Uterus (tissue), 4 donors: ENCODE data around the gene IGFBP6. TPM values are rescaled to one million over a fixed set of nuclear protein-coding genes. Genes with fewer than 3 reads are reported as not detected.
"Not testable (repeated sequence)": the region's sequence is repeated elsewhere in the genome, so short reads cannot be mapped to it uniquely, and the experiment has no call there.

Experiments
- DNase-seq, 2 donors: peaks; one replicate each; pipeline ENCODE4 v3.0.0-alpha.2; 2019 to 2020
- H3K27ac ChIP-seq, 2 donors: fragments of 200-600 bp; sonication (generic); 1 replicate in 1 of 2; 2 replicates in 1 of 2; pipeline ENCODE4 v1.5.1; 2016 to 2018
- H3K27me3 ChIP-seq, 2 donors: fragments of 200-600 bp; sonication (generic); one replicate each; pipeline ENCODE4 v1.5.1; 2018 to 2019; ENCODE audit warnings: control low read depth in 1 of 2
- H3K36me3 ChIP-seq, 2 donors: fragments of 200-600 bp; sonication (generic); one replicate each; pipeline ENCODE4 v1.5.1; 2019; ENCODE audit warnings: control low read depth in 1 of 2
- H3K4me1 ChIP-seq, 2 donors: fragments of 200-600 bp; sonication (generic); one replicate each; pipeline ENCODE4 v1.5.1; 2018 to 2019; ENCODE audit warnings: control low read depth in 1 of 2
- H3K4me3 ChIP-seq, 2 donors: fragments of 200-600 bp; sonication (generic); 1 replicate in 1 of 2; 2 replicates in 1 of 2; pipeline ENCODE4 v1.5.1; 2018 to 2019; ENCODE audit warnings: mild to moderate bottlenecking in 1 of 2
- H3K9me3 ChIP-seq, 2 donors: fragments of 200-600 bp; sonication (generic); one replicate each; pipeline ENCODE4 v1.5.1; 2019; ENCODE audit warnings: control low read depth in 1 of 2
- POLR2A ChIP-seq, 2 donors: fragments of 450-650 bp; IDR thresholded peaks; one replicate each; pipeline ENCODE4 v1.6.1; 2016; ENCODE audit warnings: antibody characterized with exemption in 2 of 2, mild to moderate bottlenecking in 1 of 2, moderate library complexity in 1 of 2
- intact Hi-C: fragments of 100-400 bp; cut with DNase I; formaldehyde crosslinking; loops from one replicate; pipeline ENCODE4 v1.15.1; 2023; ENCODE audit warnings: low total_unique reads
- total RNA-seq, 4 donors: library from RNA; depleted of rRNA in 3 of 4; stranded (reverse); fragments of >200 nt in 3 of 4; gene quantifications; one replicate each; pipeline versions ENCODE4 v1.1.0 to v1.2.4, GENCODE V29; 2014 to 2023
- TF ChIP-seq, protein P1 (sequence below), 4 experiments: fragments of 200-600 bp in 2 of 4; fragments of 450-650 bp in 2 of 4; sonication (generic) in 2 of 4; IDR thresholded peaks; one replicate each; pipeline ENCODE4 v1.5.1; 2016 to 2019; ENCODE audit warnings: antibody characterized with exemption in 4 of 4, mild to moderate bottlenecking in 2 of 4, moderate library complexity in 1 of 4
- donor health status: DM: yes; HTN: yes; CAD: no.

IGFBP6 gene
- total RNA-seq, 4 donors from 2014 or later: 48.7 to 762 (median 252) TPM

DNA sequence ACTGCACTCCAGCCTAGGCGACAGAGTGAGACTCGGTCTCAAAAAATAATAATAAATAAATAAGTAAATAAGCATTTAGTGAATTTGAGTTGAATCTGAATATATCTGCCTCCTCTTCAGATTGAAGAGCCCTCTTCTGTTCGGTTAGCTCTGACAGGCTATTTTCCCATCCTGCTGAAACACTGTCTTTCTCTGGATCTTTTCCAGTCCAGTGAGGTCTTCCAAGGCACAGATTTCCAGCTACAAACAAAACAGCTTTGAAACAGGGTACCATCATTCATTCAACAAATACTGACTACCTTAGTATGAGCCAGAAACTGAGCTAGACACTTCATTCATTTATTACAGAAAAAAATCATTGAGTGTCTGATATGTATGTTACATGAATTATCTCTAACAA lies 11.1 kb upstream of the IGFBP6 start:
- H3K27ac ChIP-seq: no peak overlapping the region
- TF ChIP-seq, protein P1, sequence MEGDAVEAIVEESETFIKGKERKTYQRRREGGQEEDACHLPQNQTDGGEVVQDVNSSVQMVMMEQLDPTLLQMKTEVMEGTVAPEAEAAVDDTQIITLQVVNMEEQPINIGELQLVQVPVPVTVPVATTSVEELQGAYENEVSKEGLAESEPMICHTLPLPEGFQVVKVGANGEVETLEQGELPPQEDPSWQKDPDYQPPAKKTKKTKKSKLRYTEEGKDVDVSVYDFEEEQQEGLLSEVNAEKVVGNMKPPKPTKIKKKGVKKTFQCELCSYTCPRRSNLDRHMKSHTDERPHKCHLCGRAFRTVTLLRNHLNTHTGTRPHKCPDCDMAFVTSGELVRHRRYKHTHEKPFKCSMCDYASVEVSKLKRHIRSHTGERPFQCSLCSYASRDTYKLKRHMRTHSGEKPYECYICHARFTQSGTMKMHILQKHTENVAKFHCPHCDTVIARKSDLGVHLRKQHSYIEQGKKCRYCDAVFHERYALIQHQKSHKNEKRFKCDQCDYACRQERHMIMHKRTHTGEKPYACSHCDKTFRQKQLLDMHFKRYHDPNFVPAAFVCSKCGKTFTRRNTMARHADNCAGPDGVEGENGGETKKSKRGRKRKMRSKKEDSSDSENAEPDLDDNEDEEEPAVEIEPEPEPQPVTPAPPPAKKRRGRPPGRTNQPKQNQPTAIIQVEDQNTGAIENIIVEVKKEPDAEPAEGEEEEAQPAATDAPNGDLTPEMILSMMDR (IDR thresholded peaks at IDR 0.05): no peak
- no peak for TF ChIP-seq POLR2A (IDR thresholded peaks at IDR 0.05)
- no peak for DNase-seq
- intact Hi-C loops: no loop called here
- H3K4me3 ChIP-seq: no peak overlapping the region
- no peaks in the 10 kb centered on the region for H3K4me1 ChIP-seq
- H3K9me3 ChIP-seq: no peaks in the 10 kb centered on the region
- H3K36me3 ChIP-seq: no peaks in the 10 kb centered on the region
- H3K27me3 ChIP-seq: no peaks in the 10 kb centered on the region

DNA sequence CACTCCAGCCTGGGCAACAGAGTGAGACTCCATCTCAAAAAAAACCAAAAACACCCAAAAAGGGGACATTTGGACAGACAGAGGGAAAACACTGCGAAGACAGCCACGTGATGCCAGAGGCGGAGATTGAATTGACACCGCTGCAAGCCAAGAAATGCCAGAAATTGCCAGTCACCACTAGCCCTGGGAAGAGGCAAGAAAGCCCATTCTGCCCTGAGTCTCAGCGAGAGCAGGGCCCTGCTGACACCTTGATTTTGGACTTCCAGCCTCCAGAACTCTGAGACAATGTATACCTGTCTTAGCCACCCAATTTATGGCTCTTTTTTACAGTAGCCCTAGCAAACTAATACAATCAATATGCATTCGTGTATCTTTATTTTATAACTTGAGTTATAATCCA lies 7.4 kb upstream of the IGFBP6 start:
- Histone ChIP-seq H3K36me3 (no peaks in the 10 kb centered on the region), H3K9me3 (no peaks in the 10 kb centered on the region), H3K27me3 (no peaks in the 10 kb centered on the region), H3K4me1 (no peaks in the 10 kb centered on the region), H3K27ac (no peak overlapping the region), H3K4me3 (no peak overlapping the region)
- DNase-seq: no peak
- TF ChIP-seq POLR2A (IDR thresholded peaks at IDR 0.05): no peak
- intact Hi-C loops: no loop called here

DNA sequence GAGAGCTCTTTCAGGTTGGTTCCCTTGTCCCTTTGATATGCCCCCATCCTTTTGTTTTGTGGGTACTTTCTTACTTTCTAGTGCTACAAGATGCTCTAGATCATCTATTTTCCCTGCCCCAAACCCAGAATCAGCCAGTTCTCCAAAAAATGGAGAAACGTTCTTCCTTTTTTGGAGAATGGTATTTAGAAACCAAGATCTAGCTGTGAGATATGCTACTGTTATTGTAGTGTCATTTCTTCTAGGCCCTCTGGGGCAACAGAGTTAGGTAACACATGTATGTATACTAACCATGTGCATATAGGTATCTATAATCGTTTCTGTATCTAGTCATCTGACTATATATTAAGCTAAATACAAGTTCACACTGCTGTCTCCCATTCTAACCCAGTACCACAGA lies 6.9 kb upstream of the IGFBP6 start:
- Histone ChIP-seq H3K9me3 (no peaks in the 10 kb centered on the region), H3K27ac (no peak overlapping the region), H3K27me3 (no peaks in the 10 kb centered on the region), H3K4me1 (no peaks in the 10 kb centered on the region), H3K36me3 (no peaks in the 10 kb centered on the region), H3K4me3 (no peak overlapping the region)
- DNase-seq: no peak
- intact Hi-C loops: no loop called here
- no peak for TF ChIP-seq POLR2A (IDR thresholded peaks at IDR 0.05)
- TF ChIP-seq, protein P1 (IDR thresholded peaks at IDR 0.05): no peak

DNA sequence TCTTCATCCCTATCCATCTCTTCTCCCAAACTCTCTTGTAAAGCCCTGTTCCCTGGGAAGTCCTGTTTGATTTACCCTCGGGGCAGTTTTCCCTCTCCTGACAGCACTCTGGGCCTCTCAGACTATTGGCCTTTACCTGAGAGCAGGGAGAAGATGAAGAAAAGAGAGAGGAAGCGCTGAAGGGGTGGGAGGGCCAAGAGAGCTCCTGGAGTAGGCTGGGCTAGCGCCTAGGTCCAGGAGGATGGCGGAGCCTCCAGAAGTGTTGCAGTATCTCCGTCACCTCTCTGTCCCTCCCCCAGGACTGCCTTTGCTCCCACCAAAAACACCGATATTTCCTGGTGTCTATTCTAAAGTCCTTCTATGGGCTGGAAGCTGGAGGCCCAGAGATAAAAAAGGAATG lies 5.7 kb upstream of the IGFBP6 start:
- Histone ChIP-seq H3K36me3 (no peaks in the 10 kb centered on the region), H3K4me3 (no peak overlapping the region), H3K27me3 (no peaks in the 10 kb centered on the region), H3K4me1 (peaks cover 0 to 2% of the 10 kb centered on the region in 2 donors), H3K27ac (no peak overlapping the region), H3K9me3 (no peaks in the 10 kb centered on the region)
- no peak for TF ChIP-seq POLR2A (IDR thresholded peaks at IDR 0.05)
- TF ChIP-seq, protein P1 (IDR thresholded peaks at IDR 0.05): no peak
- no peak for DNase-seq
- intact Hi-C loops: no loop called here

DNA sequence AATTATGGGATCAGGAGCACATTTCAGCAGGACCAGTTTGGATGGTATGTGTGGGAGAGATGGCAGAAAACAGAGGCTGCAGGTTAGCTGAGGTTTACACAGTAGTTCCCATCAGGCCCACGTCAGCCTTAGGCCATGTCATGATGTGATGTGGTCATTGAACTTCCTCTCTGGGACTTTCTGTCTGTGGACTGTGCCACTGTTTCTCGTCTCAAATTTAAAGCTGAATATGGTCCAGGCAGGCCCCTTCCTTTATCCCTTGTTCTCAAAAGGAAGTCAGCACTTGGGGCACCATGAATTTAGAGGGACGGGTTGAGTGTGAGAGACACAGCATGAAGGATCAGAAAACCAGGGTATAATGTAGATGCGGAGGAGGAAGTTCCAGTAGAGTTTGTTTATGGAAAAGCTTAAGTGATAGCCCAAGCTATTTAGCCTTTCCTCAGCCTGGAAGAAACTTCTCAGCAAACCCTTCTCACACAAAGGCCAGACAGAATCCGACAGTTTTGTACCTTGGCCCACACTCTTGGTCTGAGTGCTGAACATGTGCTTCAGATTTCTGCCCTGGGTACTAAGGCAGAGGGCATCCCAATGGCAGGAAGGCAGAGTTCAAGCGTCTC lies 3.6 kb upstream of the IGFBP6 start:
- Histone ChIP-seq H3K27me3 (no peaks in the 10 kb centered on the region), H3K9me3 (no peaks in the 10 kb centered on the region), H3K4me3 (no peak overlapping the region), H3K27ac (no peak overlapping the region), H3K36me3 (no peaks in the 10 kb centered on the region), H3K4me1 (peaks cover 0 to 7% of the 10 kb centered on the region in 2 donors)
- no peak for DNase-seq
- intact Hi-C loops: no loop called here
- TF ChIP-seq, protein P1 (IDR thresholded peaks at IDR 0.05): no peak
- no peak for TF ChIP-seq POLR2A (IDR thresholded peaks at IDR 0.05)

DNA sequence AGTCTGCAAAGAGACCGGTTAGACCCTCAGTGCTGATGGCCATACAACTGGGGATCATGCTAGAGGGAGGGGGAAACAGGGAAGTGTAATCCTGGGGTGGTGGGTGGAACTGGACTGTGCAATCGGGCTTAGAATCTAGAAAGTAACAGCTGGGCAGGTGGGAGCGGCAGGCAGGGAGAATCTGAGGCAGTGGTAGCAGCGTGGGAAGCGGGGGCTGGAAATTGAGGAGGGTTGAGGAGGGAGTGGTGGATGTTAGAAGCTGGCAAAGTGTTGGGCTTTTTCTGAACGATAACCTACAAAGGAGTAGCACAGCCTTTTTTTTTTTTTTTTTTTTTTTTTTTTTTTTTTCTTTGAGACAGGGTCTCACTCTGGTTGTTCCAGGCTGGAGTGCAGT lies 3.1 kb upstream of the IGFBP6 start:
- no peak overlapping the region for H3K4me3 ChIP-seq
- no peaks in the 10 kb centered on the region for H3K9me3 ChIP-seq
- TF ChIP-seq, protein P1 (IDR thresholded peaks at IDR 0.05): no peak
- no peak for TF ChIP-seq POLR2A (IDR thresholded peaks at IDR 0.05)
- no peaks in the 10 kb centered on the region for H3K27me3 ChIP-seq
- no peak for DNase-seq
- no peak overlapping the region for H3K27ac ChIP-seq
- no peaks in the 10 kb centered on the region for H3K36me3 ChIP-seq
- peaks cover 0 to 11% of the 10 kb centered on the region in 2 donors for H3K4me1 ChIP-seq
- intact Hi-C loops: no loop called here

DNA sequence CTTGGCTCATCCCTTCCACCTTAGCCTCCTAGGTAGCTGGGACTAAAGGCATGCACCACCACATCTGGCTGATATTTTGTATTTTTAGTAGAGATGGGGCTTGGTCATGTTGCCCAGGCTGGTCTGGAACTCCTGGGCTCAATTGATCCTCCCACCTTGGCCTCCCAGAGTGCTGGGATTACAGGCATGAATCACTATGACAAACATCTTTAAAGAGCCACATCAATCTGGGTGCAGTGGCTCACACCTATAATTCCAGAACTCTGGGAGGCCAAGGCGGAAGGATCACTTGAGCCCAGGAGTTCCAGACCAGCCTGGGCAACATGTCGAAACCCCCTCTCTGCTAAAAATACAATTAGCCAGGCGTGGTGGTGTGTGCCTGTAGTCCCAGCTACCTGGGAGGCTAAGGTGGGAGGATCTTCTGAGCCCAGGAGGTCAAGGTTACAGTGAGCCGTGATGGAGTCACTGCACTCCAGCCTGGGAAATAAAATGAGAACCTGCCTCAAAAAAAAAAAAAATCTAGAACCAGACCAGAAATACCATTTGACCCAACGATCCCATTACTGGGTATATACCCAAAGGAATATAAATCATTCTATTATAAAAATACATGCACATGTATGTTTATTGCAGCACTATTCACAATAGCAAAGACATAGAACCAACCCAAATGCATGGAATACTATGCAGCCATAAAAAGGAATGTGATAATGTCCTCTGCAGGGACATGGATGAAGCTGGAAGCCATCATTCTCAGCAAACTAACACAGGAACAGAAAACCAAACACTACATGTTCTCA lies 2.5 kb upstream of the IGFBP6 start:
- peaks cover 0 to 11% of the 10 kb centered on the region in 2 donors for H3K4me1 ChIP-seq
- DNase-seq, H3K9me3 ChIP-seq, H3K36me3 ChIP-seq, intact Hi-C loops, H3K4me3 ChIP-seq, H3K27me3 ChIP-seq: not testable (repeated sequence)
- peak overlapping the region in 1 of 2 donors; percentile 94 for H3K27ac ChIP-seq

DNA sequence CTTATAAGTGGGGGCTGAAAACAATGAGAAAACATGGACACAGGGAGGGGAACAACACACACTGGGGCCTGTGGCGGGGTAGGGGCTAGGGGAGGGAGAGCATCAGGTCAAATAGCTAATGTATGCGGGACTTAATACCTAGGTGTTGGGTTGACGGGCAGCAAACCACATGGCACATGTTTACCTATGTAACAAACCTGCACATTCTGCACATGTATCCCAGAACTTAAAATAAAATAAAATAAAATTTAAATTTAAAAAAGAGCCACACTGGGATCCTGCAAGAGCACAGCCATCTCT lies 1.9 kb upstream of the IGFBP6 start:
- DNase-seq, H3K27me3 ChIP-seq, H3K9me3 ChIP-seq, H3K4me3 ChIP-seq, H3K36me3 ChIP-seq, intact Hi-C loops: not testable (repeated sequence)
- Histone ChIP-seq H3K27ac (peak overlapping the region; percentile 94 to 95), H3K4me1 (peaks cover 0 to 11% of the 10 kb centered on the region in 2 donors)
